ENCODE measurements around the gene TSC1.

DNA sequence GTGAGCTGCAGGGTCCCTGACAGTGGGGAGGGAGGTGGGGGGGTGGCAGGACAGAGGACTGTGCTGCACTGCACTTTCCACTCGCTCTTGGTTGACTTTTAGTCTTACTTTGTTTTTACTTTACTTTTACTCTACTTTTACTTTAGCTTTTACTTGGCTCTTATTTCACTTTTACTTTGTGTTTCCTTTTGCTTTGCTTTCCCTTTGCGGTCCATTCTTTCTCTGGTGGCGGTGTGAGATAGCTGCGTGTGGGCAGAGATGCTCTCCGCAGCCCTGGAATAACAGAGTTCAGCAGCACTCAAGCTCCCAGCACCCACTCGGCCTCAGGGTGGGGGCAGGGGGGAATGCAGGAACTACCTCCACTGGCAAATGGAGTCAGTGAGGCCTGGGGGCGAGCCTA, 71.0 kb downstream of the TSC1 start:
- TF ChIP-seq EZH2 (IDR thresholded peaks at IDR 0.05; ENCODE audit: insufficient read depth, poor library complexity, severe bottlenecking) (no peak), EZH2phosphoT487 (IDR thresholded peaks at IDR 0.05; ENCODE audit: insufficient read depth, low read depth) (no peak)

Measured in GM23248 (cell line).